ENCODE results near the gene METTL4.

METTL4 gene

DNA sequence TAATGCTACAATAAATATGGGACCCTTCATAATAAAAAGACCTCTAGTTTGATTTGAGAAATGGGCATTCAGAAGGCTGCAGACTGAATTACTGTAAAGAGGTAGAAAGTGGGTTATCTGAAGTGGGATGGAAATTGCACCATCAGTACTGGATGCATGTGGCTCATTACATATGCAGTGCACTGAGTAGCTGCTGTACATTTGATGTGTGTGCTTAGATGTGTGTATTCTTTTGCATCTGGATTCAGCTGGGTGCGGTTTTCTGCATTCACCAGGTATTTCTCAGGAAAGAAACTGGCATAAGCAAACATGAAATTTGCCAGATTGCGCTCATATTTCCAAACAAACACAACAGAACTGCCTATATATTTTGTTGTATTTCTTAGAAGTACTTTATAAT, 38.3 kb upstream of the METTL4 start:
- H3K4me3 ChIP-seq (ENCODE audit: low read depth, low read length): no peak overlapping the region
- H3K27me3 ChIP-seq: no peaks in the 10 kb centered on the region
- H3K4me1 ChIP-seq: no peaks in the 10 kb centered on the region
- TF ChIP-seq, protein P1, sequence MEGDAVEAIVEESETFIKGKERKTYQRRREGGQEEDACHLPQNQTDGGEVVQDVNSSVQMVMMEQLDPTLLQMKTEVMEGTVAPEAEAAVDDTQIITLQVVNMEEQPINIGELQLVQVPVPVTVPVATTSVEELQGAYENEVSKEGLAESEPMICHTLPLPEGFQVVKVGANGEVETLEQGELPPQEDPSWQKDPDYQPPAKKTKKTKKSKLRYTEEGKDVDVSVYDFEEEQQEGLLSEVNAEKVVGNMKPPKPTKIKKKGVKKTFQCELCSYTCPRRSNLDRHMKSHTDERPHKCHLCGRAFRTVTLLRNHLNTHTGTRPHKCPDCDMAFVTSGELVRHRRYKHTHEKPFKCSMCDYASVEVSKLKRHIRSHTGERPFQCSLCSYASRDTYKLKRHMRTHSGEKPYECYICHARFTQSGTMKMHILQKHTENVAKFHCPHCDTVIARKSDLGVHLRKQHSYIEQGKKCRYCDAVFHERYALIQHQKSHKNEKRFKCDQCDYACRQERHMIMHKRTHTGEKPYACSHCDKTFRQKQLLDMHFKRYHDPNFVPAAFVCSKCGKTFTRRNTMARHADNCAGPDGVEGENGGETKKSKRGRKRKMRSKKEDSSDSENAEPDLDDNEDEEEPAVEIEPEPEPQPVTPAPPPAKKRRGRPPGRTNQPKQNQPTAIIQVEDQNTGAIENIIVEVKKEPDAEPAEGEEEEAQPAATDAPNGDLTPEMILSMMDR (IDR thresholded peaks at IDR 0.05; ENCODE audit: low read depth, low read length): no peak
- no peak for DNase-seq
- peaks cover 11% of the 10 kb centered on the region; the same call in 1 of the 2 replicates for H3K36me3 ChIP-seq
- no peaks in the 10 kb centered on the region for H3K9me3 ChIP-seq

DNA sequence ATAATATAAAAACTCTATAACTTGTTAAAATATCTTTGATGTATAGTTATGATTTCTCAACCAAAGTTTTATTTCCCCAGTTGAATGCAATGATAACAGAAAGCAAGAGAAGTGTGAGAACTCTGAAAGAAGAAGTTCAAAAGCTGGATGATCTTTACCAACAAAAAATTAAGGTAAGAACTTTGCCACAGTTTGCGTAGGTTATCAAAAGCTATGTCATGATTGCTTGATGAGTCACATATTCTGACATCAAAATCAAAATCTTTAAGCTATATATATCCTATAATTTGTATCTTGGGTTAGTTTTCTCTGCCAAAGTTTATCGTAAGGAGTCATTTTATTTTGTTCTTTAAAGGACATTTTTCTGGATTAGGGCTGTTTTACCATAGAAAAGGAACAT, 35.0 kb upstream of the METTL4 start:
- Histone ChIP-seq H3K27me3 (no peaks in the 10 kb centered on the region), H3K9me3 (no peaks in the 10 kb centered on the region), H3K36me3 (peaks cover 11% of the 10 kb centered on the region; the same call in 1 of the 2 replicates), H3K4me3 (ENCODE audit: low read depth, low read length) (no peak overlapping the region), H3K4me1 (no peaks in the 10 kb centered on the region)
- TF ChIP-seq, protein P1 (IDR thresholded peaks at IDR 0.05; ENCODE audit: low read depth, low read length): no peak
- DNase-seq: no peak

DNA sequence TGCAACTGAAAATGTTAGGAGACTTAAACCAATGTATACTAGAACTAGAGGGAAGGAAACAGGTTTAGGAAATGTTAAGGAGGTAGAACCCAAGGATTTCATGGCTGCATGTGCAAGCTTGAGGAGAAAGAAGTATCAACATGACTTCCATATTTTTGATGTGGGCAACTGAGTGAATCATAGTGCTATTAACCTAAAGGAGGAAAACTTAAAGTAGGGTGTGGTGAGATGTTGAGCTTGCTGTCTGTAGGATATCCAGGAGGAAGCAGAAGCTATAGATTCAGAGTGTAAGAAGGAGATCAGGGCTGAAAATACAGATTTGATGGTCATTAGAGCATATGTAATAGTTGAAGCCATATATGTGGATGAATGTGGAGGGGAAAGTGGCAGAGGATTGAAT, 31.5 kb upstream of the METTL4 start:
- no peak for DNase-seq
- no peaks in the 10 kb centered on the region for H3K27me3 ChIP-seq
- H3K36me3 ChIP-seq: peaks cover 6% of the 10 kb centered on the region
- no peak overlapping the region for H3K4me3 ChIP-seq (ENCODE audit: low read depth, low read length)
- TF ChIP-seq, protein P1 (IDR thresholded peaks at IDR 0.05; ENCODE audit: low read depth, low read length): no peak
- H3K4me1 ChIP-seq: no peaks in the 10 kb centered on the region
- H3K9me3 ChIP-seq: no peaks in the 10 kb centered on the region

DNA sequence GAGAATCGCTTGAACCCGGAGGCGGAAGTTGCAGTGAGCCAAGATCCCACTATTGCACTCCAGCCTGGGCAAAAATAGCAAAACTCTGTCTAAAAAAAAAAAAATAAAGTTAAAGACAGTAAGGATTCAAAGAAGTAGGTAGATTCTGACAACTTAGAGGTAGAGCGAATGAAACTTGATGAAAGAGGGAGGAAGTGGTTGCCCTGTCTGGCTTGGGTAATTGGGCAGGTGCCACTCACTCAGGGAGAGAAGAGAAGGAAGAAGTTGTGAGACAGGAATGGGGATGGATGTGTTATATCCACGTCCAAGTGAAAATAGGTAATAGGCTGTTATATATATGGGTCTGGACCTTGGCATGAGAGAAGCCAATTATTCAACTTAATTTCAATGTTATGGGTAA, 26.3 kb upstream of the METTL4 start:
- Histone ChIP-seq H3K4me3 (ENCODE audit: low read depth, low read length) (no peak overlapping the region), H3K27me3 (no peaks in the 10 kb centered on the region), H3K9me3 (no peaks in the 10 kb centered on the region), H3K4me1 (no peaks in the 10 kb centered on the region), H3K36me3 (peaks cover 13% of the 10 kb centered on the region)
- TF ChIP-seq, protein P1 (IDR thresholded peaks at IDR 0.05; ENCODE audit: low read depth, low read length): no peak
- no peak for DNase-seq

DNA sequence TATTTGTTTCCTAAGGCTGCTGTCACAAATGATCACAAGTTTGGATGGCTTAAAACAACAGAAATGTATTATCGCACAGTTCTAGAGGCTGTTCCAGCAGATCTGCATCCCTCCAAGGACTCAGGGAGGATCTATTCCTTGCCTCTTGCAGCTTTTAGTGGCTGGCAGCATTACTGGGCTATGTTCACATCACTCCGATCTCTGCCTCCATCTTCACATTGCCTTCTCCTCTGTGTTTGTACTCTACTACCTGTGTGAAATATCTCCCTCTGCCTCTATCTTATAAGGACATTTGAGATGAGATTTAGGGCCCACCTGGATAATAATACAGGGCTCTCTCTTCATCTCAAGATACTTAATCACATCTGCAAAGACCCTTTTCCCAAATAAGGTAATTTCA, 19.0 kb upstream of the METTL4 start:
- H3K36me3 ChIP-seq: peaks cover 12% of the 10 kb centered on the region
- DNase-seq: no peak
- no peak overlapping the region for H3K4me3 ChIP-seq (ENCODE audit: low read depth, low read length)
- H3K4me1 ChIP-seq: no peaks in the 10 kb centered on the region
- TF ChIP-seq, protein P1 (IDR thresholded peaks at IDR 0.05; ENCODE audit: low read depth, low read length): no peak
- no peaks in the 10 kb centered on the region for H3K27me3 ChIP-seq
- no peaks in the 10 kb centered on the region for H3K9me3 ChIP-seq

DNA sequence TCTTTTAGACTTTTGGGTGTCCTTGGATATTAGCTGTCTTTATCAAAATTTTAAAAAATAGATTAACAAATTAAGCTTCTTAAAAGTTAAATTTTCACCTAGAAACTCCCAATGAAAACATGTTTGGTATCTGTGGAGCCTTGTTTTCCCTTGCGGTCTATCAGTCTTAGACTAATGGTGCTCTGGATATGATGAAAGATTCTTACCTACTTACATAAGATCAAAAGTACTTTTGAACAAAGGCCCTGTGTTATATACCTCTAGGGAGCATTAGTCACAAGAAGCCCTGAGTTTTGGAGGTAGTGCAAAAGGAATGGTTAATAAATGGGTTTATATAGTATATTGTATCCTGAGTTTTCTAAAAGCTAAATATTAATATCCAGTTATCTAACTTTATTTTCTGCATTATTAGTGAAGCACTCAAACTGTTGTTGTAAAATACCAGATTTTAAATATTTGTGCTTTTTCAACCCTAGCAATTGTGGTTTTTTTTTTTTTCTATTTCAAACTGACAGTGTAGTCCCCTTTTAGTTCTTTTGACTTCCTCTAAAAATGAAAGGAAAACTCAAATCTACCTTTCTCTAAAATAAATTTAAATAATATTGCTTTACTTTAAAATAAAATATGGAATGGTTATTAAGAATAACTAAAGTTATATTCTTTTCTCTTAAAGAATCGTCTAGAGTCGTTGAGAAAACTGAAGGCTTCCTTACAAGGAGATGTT, 18.2 kb upstream of the METTL4 start:
- TF ChIP-seq, protein P1 (IDR thresholded peaks at IDR 0.05; ENCODE audit: low read depth, low read length): no peak
- H3K36me3 ChIP-seq: peaks cover 10% of the 10 kb centered on the region
- H3K4me3 ChIP-seq (ENCODE audit: low read depth, low read length): no peak overlapping the region
- H3K27me3 ChIP-seq: no peaks in the 10 kb centered on the region
- H3K4me1 ChIP-seq: no peaks in the 10 kb centered on the region
- no peak for DNase-seq
- no peaks in the 10 kb centered on the region for H3K9me3 ChIP-seq

Data from BE2C (cell line).